GM21528 (cell line): ENCODE data around the gene PROKR2.

Experiments
- ATAC-seq: cut with Tn5 transposase; IDR thresholded peaks from one replicate; pipeline ENCODE4 v1.9.1; 2021; ENCODE audit warnings: mild to moderate bottlenecking, moderate library complexity; ENCODE audit not compliant: unreplicated experiment, low FRiP score

Gene PROKR2

DNA sequence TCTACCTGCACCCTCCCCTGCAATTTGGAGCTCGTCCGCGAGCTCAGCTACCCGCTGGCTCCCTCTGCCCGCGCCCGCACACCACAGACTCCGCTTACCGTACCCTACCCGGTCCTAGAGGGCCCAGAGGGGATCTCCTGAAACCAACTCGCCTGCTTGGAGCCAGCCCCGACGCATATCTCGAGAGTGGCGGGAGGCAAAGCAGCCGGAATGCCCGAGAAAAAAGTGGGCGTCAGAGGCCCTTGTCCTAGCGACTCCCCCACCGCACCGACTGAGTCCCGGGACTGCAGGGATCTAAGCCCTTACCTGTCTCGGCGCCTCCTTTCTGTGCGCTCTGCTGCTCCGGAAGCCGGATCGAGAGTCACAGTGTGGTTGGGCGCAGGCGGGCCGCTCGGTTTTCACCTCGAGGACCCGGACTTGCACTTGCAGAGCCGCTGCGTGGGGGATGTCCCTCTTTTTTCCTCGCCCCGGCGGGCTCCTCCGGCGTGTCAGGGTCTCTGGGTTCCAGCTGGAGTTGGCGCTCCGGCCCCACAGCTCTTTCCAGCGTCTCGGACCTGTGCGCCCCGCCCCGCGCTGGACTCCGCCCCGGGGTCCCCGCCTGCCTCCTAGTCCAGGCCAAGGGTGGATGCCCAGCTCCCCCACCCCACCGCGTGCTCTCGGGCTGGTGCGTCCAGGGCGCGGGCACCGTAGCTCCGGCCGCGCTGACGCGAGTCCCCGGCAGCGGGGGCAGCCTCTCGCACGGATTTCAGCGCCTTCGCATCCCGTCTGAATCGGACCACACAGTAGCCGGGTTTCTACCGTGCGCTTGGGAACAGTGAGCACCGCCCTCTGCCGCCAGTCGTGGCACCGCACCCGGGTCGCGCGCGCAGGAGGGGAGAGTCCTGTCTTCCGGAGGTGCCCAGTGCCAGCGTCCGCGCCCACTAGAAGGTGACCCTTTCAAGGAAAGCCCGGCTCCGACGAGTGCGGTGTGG lies at the start of gene PROKR2:
Gene PROKR2, minus strand, starts transcription at position 767 of the 971 bp plus-strand sequence. CDS start 2,585 bp downstream, outside the sequence.
- ATAC-seq = no peak

DNA sequence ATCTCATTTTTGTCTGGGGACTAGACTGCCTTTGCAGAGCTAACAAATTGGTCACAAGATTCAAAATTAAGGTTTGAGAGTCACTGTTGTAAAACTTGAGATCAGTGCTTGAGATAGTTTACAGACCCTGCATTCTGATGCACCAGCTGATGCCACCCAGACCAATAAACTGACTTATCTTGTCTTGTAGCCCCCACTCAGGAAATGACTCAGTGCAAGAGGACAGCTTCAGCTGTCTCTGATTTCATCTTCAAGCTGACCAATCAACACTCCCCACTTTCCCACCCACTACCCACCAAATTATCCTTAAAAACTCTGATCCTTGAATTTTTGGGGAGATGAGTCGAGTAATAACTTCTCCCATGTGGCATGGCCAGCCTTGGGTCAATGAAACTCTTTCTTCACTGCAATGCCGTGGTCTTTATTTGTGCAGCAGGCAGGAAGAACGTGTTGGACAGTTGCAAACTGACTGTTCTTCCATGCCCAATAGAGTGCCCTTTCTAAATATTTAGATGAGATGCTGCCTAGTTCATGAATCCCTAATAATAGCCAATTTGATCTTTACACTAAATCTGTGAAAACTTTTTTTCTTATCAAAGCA lies 48.3 kb upstream of the PROKR2 start:
- ATAC-seq = no peak

GRCh38 chr20:5364136-5364821 lies 47.5 kb upstream of the PROKR2 start:
- ATAC-seq = no peak

DNA sequence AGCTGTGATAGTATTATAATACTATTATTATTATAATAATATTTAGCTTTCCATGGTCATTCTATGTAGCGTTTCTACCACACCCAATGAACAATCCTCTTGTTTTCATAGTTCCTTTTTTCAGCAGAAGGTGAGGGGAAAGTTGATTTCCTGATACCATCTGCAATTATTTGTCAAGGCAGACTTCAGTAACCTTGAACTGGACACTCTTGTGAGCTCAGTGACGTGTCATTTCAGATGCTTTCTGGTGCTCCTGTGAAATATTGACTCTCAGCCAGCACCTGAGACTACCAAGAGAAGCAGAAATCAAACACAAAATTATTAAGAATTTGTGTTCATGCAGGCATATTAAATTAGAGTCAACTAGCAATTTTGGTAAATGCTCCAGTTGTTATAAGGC lies 46.0 kb upstream of the PROKR2 start:
- ATAC-seq = no peak

DNA sequence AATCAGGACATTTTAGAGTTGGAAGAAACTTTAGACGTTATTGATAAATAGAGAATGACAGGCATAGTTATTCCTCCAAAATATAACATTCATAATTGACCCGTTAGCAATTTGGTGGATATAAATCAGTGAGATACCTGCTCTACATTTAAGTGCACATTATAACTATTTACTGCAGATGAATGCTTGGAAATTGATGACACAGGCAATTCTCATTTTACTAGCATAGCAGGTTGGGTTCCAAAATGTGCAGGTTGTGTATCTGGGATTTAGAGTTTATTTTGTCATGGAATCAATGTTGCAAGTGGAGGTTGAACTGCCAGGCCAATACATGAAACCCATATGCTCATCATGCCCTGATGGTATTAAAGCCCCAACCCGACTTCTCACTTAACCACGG lies 44.4 kb upstream of the PROKR2 start:
- no peak for ATAC-seq

- no peak for ATAC-seq
Observed at GRCh38 chr20:5357946-5358345, 41.2 kb upstream of the PROKR2 start.

DNA sequence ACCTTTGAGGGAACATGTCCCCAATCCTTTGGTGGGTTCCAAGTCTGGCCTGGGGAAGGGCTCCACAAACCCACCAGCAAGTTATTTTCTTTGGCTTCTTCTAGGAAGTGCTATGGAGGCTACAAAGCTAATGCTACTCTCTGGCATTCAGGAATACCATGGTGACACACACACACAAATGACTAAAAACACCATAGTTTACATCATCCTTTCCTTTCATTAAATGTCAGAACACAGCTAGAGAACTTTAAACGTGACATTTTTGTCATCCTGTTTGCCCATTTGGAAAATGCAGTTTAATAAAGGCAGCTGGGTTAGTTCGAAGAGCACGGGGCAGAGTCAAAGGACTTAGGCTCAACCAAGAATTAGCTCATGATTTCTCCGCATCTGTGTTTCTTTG lies 40.2 kb upstream of the PROKR2 start:
- ATAC-seq = no peak

GRCh38 chr20:5354901-5355300 lies 38.1 kb upstream of the PROKR2 start:
- ATAC-seq = no peak

DNA sequence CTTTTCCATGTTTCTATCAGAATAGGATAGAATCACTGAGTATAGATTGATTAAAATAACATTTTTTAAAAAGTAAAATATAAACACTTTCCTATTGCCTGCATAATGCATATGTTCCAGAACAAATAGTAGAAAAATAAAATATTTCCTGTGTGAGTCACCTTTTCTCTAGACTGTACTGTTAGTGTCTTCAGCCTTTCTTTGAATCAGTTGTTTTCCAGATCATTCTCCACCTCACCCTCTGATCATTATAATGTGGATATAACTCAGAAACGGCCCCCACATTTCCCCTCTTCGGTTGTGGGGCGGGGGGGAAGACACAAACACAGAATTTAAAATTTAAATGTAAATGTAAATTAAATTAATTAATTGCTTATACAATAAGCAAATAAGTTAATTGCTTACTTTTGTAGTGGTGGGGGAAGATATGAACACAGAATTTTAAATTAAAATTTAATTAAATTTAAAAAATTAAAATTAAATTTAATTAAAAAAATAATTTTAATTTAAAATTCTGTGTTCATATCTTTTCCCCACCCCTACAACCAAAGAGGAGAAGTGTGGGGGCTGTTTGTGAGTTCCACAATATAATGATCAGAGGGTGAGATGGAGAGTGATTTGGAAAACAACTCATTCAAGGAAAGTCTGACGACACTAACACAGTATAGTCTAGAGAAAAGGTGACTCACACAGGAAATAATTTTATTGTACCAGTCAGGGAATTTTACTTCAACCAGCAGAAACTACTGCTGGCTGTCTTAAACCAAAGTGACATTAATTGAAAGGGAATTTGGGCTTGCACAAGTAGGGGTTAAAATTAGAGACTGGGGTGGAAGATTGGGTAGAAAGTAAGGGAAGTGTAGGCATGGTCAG lies 37.1 kb upstream of the PROKR2 start:
- no peak for ATAC-seq

GRCh38 chr20:5349448-5349847 lies 32.7 kb upstream of the PROKR2 start:
- no peak for ATAC-seq

DNA sequence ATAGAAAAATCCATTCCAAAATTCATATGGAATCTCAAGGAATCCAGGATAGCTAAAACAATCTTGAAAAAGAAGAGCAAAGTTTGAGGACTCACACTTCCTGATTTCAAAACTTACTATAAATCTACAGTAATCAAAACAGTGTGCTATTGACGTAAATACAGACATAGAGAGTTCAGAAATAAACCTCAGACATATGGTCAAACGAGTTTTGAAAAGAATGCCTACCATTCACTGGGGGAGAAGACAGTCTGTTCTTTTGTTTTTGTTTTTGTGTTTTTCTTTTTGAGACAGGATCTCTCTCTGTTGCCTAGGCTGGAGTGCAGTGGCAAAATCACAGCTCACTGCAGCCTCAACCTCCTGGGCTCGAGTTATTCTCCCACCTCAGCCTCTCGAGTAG lies 25.3 kb upstream of the PROKR2 start:
- no peak for ATAC-seq

DNA sequence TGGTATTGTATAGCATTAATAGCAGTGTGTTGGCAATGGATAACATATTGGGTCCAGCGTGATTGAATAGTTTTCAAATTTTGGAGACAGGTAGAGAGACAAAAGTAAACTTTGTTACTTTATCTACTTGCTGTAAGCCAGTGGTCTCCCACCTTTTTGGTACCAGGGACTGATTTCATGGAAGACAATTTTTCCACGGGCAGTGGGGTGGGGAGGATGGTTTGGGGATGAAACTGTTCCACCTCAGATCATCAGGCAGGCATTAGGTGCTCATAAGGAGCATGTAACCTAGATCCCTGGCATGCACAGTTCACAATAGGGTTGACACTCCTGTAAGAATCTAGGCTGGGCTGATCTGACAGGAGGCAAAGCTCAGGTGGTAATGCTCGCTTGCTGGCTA lies 14.6 kb upstream of the PROKR2 start:
- ATAC-seq = no peak

- no peak for ATAC-seq
Observed at GRCh38 chr20:5328268-5328667, 11.5 kb upstream of the PROKR2 start.

GRCh38 chr20:5327356-5327755 lies 10.6 kb upstream of the PROKR2 start:
- no peak for ATAC-seq

- no peak for ATAC-seq
Observed at GRCh38 chr20:5315807-5316187, 957 bp downstream of the PROKR2 start.

DNA sequence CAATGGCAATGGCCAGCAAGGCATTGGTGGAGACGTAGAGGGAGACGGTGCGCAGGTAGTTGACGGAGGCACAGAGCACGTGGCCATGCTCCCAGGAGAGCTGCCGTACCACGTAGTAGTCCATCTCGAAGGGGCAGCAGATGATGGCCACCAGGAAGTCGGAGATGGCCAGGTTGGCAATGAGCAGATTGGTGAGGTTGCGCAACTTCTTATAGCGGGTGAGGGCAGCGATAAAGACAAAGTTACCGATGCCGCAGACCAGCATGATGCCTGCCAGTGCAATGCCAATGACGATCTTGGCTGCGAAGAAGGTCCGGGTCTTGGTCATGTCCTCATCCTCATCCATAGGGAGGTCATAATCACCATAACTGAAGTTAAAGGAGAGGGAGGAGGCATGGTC lies 2.8 kb downstream of the PROKR2 start:
- ATAC-seq = no peak

GRCh38 chr20:5312518-5312917 lies 4.2 kb downstream of the PROKR2 start:
- ATAC-seq = no peak

DNA sequence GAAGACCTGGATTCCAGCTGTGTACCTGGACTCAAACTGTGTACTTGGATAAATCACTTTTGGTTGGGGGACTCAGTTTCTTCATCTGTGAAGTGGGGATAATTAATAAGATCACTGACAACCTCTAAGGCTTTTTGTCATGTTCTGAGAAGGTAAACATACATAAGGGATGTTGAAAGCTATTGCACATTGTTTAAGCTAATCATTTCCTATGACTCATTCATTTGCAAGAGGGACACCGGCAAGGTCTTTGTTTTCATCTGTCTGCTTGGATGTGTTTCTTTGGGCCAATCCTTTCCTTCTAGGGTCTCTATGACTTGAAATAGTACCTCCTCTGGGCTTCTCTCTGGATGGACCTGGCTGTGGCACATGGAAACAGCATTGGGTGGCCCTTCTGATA lies 6.8 kb downstream of the PROKR2 start:
- no peak for ATAC-seq

GRCh38 chr20:5298811-5299210 lies 17.9 kb downstream of the PROKR2 start:
- ATAC-seq = no peak

DNA sequence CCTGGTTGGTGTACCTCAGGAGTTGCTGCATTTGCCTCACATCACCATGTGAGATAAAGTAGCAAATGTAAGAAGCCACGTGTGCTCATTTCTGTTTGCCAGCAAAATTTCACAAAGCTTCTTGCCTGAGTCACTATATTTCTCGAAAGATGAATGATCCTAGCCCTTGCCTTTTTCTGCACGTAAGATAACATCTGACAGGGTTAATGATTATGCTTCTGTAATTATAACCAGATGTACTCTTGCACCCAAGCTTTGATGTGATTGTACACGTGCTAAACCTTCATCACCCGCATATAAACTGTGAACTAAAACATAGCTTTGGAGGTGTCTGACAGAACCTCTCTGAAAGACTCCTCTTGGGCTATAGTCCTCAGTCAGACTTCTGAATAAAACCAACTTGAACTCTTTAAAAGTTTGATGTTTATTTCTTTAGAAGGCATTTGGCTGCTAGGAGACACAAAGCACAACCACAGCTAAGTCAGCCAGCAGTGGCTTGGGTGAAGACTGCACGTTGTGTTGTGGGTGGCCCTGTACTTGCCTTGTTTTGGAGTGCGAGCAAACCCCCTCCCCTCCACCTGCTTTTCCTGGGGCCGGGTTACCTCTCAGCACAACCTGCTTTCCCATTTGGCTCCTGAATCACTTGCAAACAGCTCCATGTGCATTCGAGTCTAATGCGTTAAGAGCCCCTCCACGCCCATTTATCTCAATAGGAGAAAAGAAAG lies 19.3 kb downstream of the PROKR2 start:
- ATAC-seq = no peak
